ENCODE results near the gene GAS7.

GAS7 gene

DNA sequence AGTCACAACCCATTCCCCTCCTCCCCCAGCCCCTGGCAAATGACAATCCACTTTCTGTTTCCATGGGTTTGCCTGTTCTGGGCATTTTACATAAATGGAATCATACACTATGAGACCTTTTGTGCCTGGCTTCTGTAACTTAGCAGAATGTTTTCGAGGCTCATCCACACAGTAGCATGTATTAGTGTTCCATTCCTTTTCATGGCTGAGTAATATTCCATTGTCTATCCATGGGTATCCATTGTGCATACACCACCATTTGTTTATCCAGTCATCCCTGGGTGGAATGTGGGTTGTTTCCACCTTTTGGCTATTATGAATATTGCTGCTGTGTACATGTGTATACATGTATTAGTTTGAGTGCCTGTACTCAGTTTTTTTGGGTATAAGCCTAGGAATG is 259.6 kb downstream of the GAS7 start:
- no peak overlapping the region for H3K27ac ChIP-seq (ENCODE audit: low read length)
- peaks cover 0 to 7% of the 10 kb centered on the region in 2 donors for H3K9me3 ChIP-seq (ENCODE audit: control insufficient read depth in 2 of 2, low read length in 2 of 2)
- no peaks in the 10 kb centered on the region for H3K4me1 ChIP-seq (ENCODE audit: control insufficient read depth, insufficient read depth, low read length)
- no peak overlapping the region for H3K9ac ChIP-seq (ENCODE audit: low read length in 2 of 2)
- no peak overlapping the region for H3K4me3 ChIP-seq (ENCODE audit: low read length in 2 of 2)
- H3K36me3 ChIP-seq (ENCODE audit: control insufficient read depth in 2 of 2, insufficient read depth in 2 of 2, low read length in 2 of 2) = peaks cover 12 to 16% of the 10 kb centered on the region in 2 donors
- no peaks in the 10 kb centered on the region for H3K27me3 ChIP-seq (ENCODE audit: control insufficient read depth in 1 of 2, insufficient read depth in 2 of 2, low read length in 2 of 2)

DNA sequence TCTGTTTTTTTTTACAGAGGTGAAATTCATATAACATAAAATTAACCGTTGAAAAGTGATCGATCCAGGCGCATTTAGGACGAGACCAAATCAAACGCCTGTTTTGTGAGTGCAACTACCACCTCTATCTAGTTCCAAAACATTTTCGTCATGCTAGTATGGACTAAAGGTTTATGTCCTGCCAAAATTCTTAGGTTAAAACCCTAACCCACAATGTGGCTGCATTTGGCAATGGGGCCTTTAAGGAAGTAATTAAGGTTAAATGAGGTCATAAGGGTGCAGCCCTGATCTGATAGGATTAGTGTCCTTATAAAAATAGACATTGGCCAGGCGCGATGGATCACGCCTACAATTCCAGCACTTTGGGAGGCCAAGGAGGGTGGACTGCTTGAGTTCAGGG is 260.5 kb downstream of the GAS7 start:
- Histone ChIP-seq H3K9me3 (ENCODE audit: control insufficient read depth in 2 of 2, low read length in 2 of 2) (peaks cover 0 to 7% of the 10 kb centered on the region in 2 donors), H3K4me3 (ENCODE audit: low read length in 2 of 2) (no peak overlapping the region), H3K9ac (ENCODE audit: low read length in 2 of 2) (no peak overlapping the region), H3K27ac (ENCODE audit: low read length) (no peak overlapping the region), H3K4me1 (ENCODE audit: control insufficient read depth, insufficient read depth, low read length) (no peaks in the 10 kb centered on the region), H3K36me3 (ENCODE audit: control insufficient read depth in 2 of 2, insufficient read depth in 2 of 2, low read length in 2 of 2) (peaks cover 12 to 16% of the 10 kb centered on the region in 2 donors), H3K27me3 (ENCODE audit: control insufficient read depth in 1 of 2, insufficient read depth in 2 of 2, low read length in 2 of 2) (no peaks in the 10 kb centered on the region)

DNA sequence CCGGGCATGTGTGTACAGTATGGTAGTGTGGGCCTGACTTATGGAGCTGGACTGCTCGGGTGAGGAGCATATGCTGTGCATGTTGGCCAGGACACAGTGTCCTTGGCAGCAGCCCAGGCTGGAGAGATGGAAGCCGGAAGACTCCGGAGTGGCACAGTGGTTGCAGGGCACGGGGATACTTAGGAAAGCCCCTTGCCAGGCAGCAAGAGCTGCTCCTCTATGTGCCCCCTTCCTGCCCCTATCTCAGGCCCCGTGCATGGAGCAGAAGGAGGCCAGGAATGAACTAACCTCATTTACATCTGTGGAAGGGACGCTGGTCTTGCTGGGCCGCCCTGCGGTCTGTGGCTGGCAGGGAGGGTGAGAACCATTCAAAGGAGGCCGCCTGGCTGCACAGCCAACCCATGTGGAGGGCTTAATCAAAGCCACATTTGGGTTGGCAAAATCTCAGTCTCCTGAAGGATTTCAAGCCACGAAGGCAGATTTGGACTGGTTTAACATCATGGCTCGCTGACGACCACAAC is 261.1 kb downstream of the GAS7 start:
- Histone ChIP-seq H3K36me3 (ENCODE audit: control insufficient read depth in 2 of 2, insufficient read depth in 2 of 2, low read length in 2 of 2) (peaks cover 12 to 13% of the 10 kb centered on the region in 2 donors), H3K27me3 (ENCODE audit: control insufficient read depth in 1 of 2, insufficient read depth in 2 of 2, low read length in 2 of 2) (no peaks in the 10 kb centered on the region), H3K9ac (ENCODE audit: low read length in 2 of 2) (no peak overlapping the region), H3K4me1 (ENCODE audit: control insufficient read depth, insufficient read depth, low read length) (no peaks in the 10 kb centered on the region), H3K9me3 (ENCODE audit: control insufficient read depth in 2 of 2, low read length in 2 of 2) (peaks cover 0 to 7% of the 10 kb centered on the region in 2 donors), H3K27ac (ENCODE audit: low read length) (no peak overlapping the region), H3K4me3 (ENCODE audit: low read length in 2 of 2) (no peak overlapping the region)

GRCh38 chr17:9936095-9936494 is 262.3 kb downstream of the GAS7 start:
- Histone ChIP-seq H3K27ac (ENCODE audit: low read length) (no peak overlapping the region), H3K36me3 (ENCODE audit: control insufficient read depth in 2 of 2, insufficient read depth in 2 of 2, low read length in 2 of 2) (peaks cover 12 to 16% of the 10 kb centered on the region in 2 donors), H3K4me3 (ENCODE audit: low read length in 2 of 2) (no peak overlapping the region)

DNA sequence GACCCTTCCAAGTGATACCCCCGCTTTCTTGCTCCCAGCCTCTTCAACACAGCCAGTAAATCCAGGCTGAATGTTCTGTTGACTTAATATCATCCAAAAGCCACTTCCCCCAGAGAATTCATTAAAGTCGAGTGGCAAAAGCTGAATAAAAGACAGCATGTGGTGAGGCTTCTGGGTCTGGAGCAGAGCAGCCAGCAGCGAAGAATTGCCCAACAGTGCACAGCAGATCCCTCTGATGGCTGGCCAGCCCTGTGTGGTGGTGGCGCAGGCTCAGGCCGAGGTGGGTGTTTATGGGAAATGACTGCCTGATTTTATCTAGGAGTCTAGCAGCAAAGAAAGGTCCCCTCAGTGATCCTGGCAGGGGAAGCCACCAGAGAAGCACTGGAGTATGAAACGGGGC is 263.0 kb downstream of the GAS7 start:
- peaks cover 12 to 14% of the 10 kb centered on the region in 2 donors for H3K36me3 ChIP-seq (ENCODE audit: control insufficient read depth in 2 of 2, insufficient read depth in 2 of 2, low read length in 2 of 2)
- no peaks in the 10 kb centered on the region for H3K4me1 ChIP-seq (ENCODE audit: control insufficient read depth, insufficient read depth, low read length)
- no peak overlapping the region for H3K27ac ChIP-seq (ENCODE audit: low read length)
- no peak overlapping the region for H3K4me3 ChIP-seq (ENCODE audit: low read length in 2 of 2)
- peaks cover 0 to 7% of the 10 kb centered on the region in 2 donors for H3K9me3 ChIP-seq (ENCODE audit: control insufficient read depth in 2 of 2, low read length in 2 of 2)
- no peak overlapping the region for H3K9ac ChIP-seq (ENCODE audit: low read length in 2 of 2)
- H3K27me3 ChIP-seq (ENCODE audit: control insufficient read depth in 1 of 2, insufficient read depth in 2 of 2, low read length in 2 of 2) = no peaks in the 10 kb centered on the region

More at GRCh38 chr17:9936095-9936494, 262.3 kb downstream of the GAS7 start:
- Histone ChIP-seq H3K4me1 (ENCODE audit: control insufficient read depth, insufficient read depth, low read length) (no peaks in the 10 kb centered on the region), H3K9me3 (ENCODE audit: control insufficient read depth in 2 of 2, low read length in 2 of 2) (peaks cover 0 to 7% of the 10 kb centered on the region in 2 donors), H3K9ac (ENCODE audit: low read length in 2 of 2) (no peak overlapping the region), H3K27me3 (ENCODE audit: control insufficient read depth in 1 of 2, insufficient read depth in 2 of 2, low read length in 2 of 2) (no peaks in the 10 kb centered on the region)

DNA sequence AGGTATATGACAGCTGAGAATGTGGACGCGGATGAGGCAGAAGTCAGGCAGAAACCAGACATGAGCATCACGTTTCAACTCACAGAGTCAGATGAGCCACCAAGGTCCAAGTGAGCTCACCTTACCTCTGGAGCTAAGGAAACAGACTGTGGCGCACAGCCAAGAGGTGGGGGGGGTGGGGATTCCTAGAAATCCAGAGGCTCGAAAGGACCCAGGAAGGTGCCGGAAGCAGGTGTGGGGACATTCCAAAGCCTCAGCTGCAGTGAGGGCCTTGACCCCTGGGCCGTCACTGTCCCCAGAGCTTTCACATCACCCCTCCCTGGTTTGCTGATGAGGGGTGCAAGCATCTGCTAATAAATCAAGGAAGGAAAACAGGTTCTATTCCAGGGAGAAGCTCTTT is 264.1 kb downstream of the GAS7 start:
- Histone ChIP-seq H3K9ac (ENCODE audit: low read length in 2 of 2) (no peak overlapping the region), H3K27ac (ENCODE audit: low read length) (no peak overlapping the region), H3K27me3 (ENCODE audit: control insufficient read depth in 1 of 2, insufficient read depth in 2 of 2, low read length in 2 of 2) (no peaks in the 10 kb centered on the region), H3K4me3 (ENCODE audit: low read length in 2 of 2) (no peak overlapping the region), H3K9me3 (ENCODE audit: control insufficient read depth in 2 of 2, low read length in 2 of 2) (peaks cover 0 to 7% of the 10 kb centered on the region in 2 donors), H3K36me3 (ENCODE audit: control insufficient read depth in 2 of 2, insufficient read depth in 2 of 2, low read length in 2 of 2) (peaks cover 10 to 12% of the 10 kb centered on the region in 2 donors), H3K4me1 (ENCODE audit: control insufficient read depth, insufficient read depth, low read length) (no peaks in the 10 kb centered on the region)

DNA sequence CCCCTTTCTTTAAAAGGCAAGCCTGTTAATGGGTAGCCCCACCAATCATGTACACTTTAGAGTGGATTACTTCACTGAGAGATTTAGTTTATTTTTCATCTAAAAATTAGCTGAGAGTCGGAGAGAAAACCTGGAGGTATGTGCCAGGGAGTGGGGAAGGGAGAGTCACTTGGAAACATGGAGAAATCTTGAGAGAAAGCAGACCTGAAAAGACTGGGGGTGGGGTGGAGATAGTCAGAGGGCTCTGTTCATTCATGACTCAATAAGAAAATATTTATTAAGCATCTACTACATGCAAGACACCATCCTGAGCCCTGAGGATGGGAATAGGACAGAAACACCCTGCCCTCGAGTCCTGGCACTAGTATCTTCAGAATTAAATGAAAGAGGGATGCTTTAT is 265.9 kb downstream of the GAS7 start:
- H3K9ac ChIP-seq (ENCODE audit: low read length in 2 of 2) = no peak overlapping the region
- peaks cover 4 to 5% of the 10 kb centered on the region in 2 donors for H3K36me3 ChIP-seq (ENCODE audit: control insufficient read depth in 2 of 2, insufficient read depth in 2 of 2, low read length in 2 of 2)
- no peaks in the 10 kb centered on the region for H3K9me3 ChIP-seq (ENCODE audit: control insufficient read depth in 2 of 2, low read length in 2 of 2)
- H3K4me1 ChIP-seq (ENCODE audit: control insufficient read depth, insufficient read depth, low read length) = no peaks in the 10 kb centered on the region
- no peaks in the 10 kb centered on the region for H3K27me3 ChIP-seq (ENCODE audit: control insufficient read depth in 1 of 2, insufficient read depth in 2 of 2, low read length in 2 of 2)
- H3K27ac ChIP-seq (ENCODE audit: low read length) = no peak overlapping the region
- H3K4me3 ChIP-seq (ENCODE audit: low read length in 2 of 2) = no peak overlapping the region

DNA sequence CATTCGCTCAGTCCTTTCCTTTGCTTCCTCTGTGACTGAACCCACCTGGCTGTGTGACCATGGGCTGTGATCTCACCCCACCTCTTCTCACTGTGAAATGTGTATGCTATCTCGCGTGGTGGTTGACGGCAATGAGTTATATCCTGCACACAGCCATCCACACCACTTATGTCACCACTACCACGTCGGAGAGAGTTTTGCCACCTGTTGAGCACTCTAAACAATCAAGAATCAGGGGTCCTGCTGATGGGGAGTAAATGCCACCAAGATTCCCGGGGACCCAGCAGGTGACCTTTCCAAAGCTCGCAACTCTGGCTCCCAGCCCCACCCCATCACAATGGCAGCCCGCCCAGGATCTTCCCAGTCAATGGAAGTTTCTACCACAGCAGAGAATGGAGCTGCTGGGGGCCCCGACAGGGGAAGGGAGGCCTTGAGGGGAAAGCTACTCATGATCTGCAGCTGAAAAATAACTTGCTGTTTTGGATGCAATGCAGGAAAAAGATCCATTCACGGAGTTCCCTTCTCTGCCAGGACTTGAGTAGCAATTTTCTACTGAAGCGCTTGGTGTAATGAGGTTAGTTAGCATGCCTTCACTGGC is 267.2 kb downstream of the GAS7 start:
- no peak overlapping the region for H3K4me3 ChIP-seq (ENCODE audit: low read length in 2 of 2)
- no peaks in the 10 kb centered on the region for H3K9me3 ChIP-seq (ENCODE audit: control insufficient read depth in 2 of 2, low read length in 2 of 2)
- peaks cover 4 to 5% of the 10 kb centered on the region in 2 donors for H3K36me3 ChIP-seq (ENCODE audit: control insufficient read depth in 2 of 2, insufficient read depth in 2 of 2, low read length in 2 of 2)
- H3K27me3 ChIP-seq (ENCODE audit: control insufficient read depth in 1 of 2, insufficient read depth in 2 of 2, low read length in 2 of 2) = no peaks in the 10 kb centered on the region
- no peak overlapping the region for H3K9ac ChIP-seq (ENCODE audit: low read length in 2 of 2)
- H3K27ac ChIP-seq (ENCODE audit: low read length) = no peak overlapping the region
- no peaks in the 10 kb centered on the region for H3K4me1 ChIP-seq (ENCODE audit: control insufficient read depth, insufficient read depth, low read length)

DNA sequence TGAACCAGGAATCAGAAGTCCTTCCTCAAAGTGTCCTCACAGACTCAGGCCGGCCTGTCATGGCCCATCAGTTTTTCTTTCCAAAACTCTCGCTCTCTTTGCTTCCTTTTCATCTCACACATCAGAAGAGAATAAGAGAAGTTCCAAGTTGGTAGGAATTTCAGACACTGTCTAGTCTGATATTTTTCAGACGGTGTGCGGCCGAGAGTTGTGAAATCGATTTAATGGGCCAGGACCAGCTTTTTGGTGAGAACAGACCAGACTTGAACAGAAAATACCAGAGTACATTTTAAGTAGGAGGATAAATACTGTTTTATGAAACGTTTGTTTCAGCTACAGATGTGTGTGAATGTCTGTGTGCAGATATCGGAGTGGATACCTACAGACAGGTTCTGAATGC is 268.5 kb downstream of the GAS7 start:
- no peak overlapping the region for H3K9ac ChIP-seq (ENCODE audit: low read length in 2 of 2)
- peaks cover 4 to 5% of the 10 kb centered on the region in 2 donors for H3K36me3 ChIP-seq (ENCODE audit: control insufficient read depth in 2 of 2, insufficient read depth in 2 of 2, low read length in 2 of 2)
- H3K27me3 ChIP-seq (ENCODE audit: control insufficient read depth in 1 of 2, insufficient read depth in 2 of 2, low read length in 2 of 2) = no peaks in the 10 kb centered on the region
- H3K9me3 ChIP-seq (ENCODE audit: control insufficient read depth in 2 of 2, low read length in 2 of 2) = no peaks in the 10 kb centered on the region
- no peak overlapping the region for H3K27ac ChIP-seq (ENCODE audit: low read length)
- peaks cover 2% of the 10 kb centered on the region for H3K4me1 ChIP-seq (ENCODE audit: control insufficient read depth, insufficient read depth, low read length)
- H3K4me3 ChIP-seq (ENCODE audit: low read length in 2 of 2) = no peak overlapping the region

GRCh38 chr17:9928601-9929333 is 269.6 kb downstream of the GAS7 start:
- H3K27ac ChIP-seq (ENCODE audit: low read length) = no peak overlapping the region

More at GRCh38 chr17:9928601-9929333, 269.6 kb downstream of the GAS7 start:
- H3K4me1 ChIP-seq (ENCODE audit: control insufficient read depth, insufficient read depth, low read length) = peaks cover 7% of the 10 kb centered on the region
- H3K27me3 ChIP-seq (ENCODE audit: control insufficient read depth in 1 of 2, insufficient read depth in 2 of 2, low read length in 2 of 2) = no peaks in the 10 kb centered on the region
- H3K4me3 ChIP-seq (ENCODE audit: low read length in 2 of 2) = no peak overlapping the region
- H3K9me3 ChIP-seq (ENCODE audit: control insufficient read depth in 2 of 2, low read length in 2 of 2) = no peaks in the 10 kb centered on the region
- H3K36me3 ChIP-seq (ENCODE audit: control insufficient read depth in 2 of 2, insufficient read depth in 2 of 2, low read length in 2 of 2) = peaks cover under 1 to 4% of the 10 kb centered on the region in 2 donors
- no peak overlapping the region for H3K9ac ChIP-seq (ENCODE audit: low read length in 2 of 2)

Measured in stomach smooth muscle (tissue), 2 donors.